Anterior cingulate cortex (tissue), 58 donors: ENCODE data around the gene ENHO.

Source experiments
- DNase-seq, 58 donors: peaks; one replicate each; lab custom pipeline; 2025; lab: John Stamatoyannopoulos, UW

The ENHO gene

DNA sequence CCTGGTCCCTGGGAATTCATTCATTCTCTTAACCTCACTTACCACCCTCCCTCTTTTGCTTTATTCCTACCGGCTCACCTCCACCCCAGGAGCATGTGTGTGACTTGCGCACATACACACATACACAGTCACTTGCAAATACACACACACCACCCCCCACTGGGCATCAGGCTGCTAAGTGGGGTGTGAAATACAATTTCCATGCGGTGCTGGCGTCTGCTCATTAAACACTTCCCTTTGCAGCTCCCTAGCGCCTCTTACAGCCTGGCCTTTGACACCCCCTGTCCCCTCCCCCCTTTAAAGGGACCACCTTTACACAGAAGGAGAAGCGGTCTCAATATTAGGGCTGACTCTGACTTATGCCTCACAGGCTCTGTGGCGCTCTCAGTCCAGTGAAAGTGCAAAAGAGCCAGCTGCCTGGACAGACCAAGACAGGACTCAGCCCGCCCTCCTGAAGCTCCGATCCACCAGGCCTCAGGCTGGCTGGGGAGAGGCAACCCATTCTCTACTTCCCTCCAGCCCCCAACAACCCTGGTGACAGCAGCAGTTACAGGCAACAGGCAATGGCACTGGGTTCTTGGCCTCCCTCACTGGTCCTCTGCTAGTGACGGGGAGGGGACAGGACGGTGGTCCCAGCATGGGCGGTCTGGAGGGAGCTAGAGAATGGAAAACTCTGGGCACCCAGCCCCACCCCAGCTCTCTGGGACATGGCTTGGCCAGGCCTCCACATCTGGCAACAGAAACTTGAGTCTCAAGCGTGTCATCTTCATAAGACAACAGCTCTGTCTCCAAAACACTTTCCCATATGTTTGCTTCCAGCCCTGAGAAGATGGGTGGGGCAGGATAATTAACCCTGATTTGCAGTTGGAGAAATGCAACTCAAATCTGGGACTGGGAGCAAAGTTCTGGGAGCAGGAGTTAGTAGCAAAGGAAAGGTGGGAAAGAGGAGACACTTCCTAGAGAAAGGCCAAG, 12.0 kb downstream of the ENHO start:
- peak in 1 of 58 donors; percentile 23 for DNase-seq

- no peak for DNase-seq
Observed at GRCh38 chr9:34508951-34509350, 13.8 kb downstream of the ENHO start.

GRCh38 chr9:34508463-34508862, 14.3 kb downstream of the ENHO start:
- DNase-seq: no peak

GRCh38 chr9:34507966-34508365, 14.8 kb downstream of the ENHO start:
- no peak for DNase-seq

GRCh38 chr9:34507556-34507955, 15.2 kb downstream of the ENHO start:
- DNase-seq: no peak

DNA sequence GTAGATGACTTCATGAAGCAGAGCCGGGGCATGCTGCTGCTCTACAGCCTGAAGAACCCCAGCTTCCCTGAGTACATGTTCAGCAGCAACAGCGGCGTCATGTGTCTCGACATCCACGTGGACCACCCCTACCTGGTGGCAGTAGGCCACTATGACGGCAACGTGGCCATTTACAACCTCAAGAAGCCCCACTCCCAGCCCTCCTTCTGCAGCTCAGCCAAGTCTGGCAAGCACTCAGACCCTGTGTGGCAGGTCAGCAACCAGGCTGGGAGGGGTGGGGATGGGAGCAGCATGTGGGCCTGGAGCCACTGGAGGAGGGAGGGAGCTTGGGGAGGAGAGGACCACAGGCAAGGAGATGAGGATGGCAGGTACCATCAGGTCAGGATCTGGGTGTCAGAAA, 16.2 kb downstream of the ENHO start:
- DNase-seq: peak in 2 of 58 donors; percentile 16 to 35

DNA sequence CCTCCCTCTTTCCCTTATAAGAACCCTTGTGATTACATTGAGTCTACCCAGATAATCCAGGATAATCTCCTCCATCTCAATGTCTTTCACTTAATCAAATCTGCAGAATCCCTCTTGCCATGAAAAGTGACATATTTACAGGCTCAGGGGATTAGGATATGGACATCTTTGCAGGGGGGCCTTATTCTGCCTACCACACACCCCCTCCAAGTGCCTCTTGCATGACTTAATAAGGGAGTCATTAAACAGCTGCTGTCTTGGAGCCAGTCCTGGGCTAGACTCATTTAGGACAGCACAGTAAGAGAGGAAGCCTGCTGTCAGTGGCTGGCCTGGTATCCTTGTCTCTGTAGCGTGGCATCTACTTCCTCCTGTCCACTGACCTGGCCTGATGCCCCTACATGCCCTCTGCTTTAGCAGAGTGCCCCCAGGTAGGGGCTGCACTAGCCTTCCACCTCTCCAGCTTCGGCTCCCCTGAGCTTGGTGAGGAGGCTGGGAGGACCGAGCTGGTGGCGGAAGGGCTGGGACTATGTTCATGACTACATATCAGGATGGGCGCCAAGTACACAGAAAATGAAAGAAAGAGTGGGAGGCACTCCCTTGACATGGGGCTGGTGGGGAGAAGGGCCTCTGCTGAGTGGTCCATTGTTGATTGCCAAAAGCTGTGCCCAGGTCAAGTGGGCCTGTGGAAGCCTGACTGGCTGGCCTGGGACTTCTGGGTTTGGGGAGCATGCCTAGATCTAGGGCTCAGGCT, 17.2 kb downstream of the ENHO start:
- DNase-seq: no peak

DNA sequence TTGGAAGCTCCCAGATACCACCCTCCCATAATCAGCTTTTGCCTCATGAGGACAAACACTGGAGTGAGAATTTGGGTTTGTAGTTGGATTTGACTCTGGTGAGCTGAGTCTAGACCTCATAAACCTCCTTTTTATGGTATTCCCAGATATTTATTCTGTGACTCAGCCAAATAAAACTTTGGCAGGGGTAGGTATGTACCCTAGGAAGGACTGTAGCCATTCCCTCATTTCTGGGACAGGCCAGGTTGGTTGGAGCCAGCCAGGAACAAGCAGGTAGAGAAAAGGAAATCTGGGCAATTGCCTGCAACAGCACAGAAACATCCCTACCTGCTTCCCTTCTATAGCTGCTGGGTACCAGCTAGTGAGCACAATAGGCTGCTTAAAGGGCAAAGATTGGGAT, 19.4 kb downstream of the ENHO start:
- DNase-seq: no peak

GRCh38 chr9:34502891-34503290, 19.9 kb downstream of the ENHO start:
- peak in 11 of 58 donors; percentile 10 to 75 (median 34) for DNase-seq

GRCh38 chr9:34502471-34502870, 20.3 kb downstream of the ENHO start:
- DNase-seq: peak in 5 of 58 donors; percentile 62 to 84 (median 71)

- peak; percentile 44 to 100 (median 96) for DNase-seq
Observed at GRCh38 chr9:34501889-34502425, 20.8 kb downstream of the ENHO start.

GRCh38 chr9:34501372-34501771, 21.4 kb downstream of the ENHO start:
- peak in 1 of 58 donors; percentile 62 for DNase-seq

GRCh38 chr9:34500623-34501267, 22.0 kb downstream of the ENHO start:
- peak in 52 of 58 donors; percentile 12 to 75 (median 36) for DNase-seq

GRCh38 chr9:34499076-34499475, 23.7 kb downstream of the ENHO start:
- DNase-seq: no peak

- DNase-seq: peak in 7 of 58 donors; percentile 16 to 43 (median 23)
Observed at GRCh38 chr9:34498553-34498952, 24.2 kb downstream of the ENHO start.

DNA sequence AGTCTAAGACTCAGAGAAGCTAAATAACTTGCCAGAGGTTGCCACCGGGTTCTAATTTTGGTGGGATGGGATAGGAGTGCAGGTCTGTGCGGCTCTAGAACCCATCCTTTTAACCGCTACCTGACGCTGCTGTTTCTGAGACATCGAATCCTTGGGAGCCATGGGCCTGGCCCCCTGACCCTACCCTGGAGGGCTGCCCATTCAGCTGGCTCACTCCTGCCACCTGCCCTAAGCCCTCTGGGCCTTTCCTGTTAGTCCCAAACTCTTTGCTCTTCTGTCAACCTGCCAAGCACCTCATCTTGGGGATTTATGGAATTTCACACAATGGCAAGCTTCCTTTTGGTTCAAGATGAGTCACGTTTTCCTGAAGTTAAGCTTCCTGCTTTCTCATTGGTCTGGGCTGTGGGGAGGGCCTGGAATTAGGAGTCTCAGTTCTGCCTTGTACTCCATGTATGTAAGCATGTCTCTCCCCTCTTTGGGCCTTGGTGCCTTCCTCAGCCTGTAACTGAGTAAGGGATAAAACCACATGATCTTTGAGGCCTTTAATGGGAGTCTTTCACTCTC, 26.6 kb downstream of the ENHO start:
- no peak for DNase-seq

DNA sequence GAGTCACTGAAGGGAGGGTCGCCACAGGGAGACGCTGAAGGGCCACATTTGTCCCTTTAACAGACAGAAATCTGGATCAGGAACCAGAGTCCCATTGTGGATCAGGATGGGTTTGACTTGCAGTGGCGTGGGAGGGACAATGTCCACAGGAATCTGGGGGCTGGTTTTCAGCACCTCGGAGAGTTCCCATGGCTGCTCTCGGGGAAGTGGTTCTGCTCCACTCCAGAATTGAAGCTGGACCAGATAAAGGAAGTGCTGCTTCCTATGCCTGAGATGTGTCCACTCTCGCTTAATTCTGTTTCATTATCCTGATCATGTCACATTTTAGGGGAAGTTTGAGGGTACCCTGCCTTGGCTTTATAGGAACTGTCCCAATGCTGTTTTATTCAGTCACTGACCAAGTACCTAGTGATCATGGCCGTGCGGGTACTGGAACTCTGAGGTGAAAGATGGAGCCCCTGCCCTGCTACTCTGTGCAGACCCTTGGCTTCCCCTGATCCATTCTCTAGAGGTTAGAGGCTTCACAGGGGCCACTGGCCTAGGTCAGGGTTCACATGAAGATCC, 28.7 kb downstream of the ENHO start:
- peak in 1 of 58 donors; percentile 24 for DNase-seq

- no peak for DNase-seq
Observed at GRCh38 chr9:34492051-34492450, 30.7 kb downstream of the ENHO start.

DNA sequence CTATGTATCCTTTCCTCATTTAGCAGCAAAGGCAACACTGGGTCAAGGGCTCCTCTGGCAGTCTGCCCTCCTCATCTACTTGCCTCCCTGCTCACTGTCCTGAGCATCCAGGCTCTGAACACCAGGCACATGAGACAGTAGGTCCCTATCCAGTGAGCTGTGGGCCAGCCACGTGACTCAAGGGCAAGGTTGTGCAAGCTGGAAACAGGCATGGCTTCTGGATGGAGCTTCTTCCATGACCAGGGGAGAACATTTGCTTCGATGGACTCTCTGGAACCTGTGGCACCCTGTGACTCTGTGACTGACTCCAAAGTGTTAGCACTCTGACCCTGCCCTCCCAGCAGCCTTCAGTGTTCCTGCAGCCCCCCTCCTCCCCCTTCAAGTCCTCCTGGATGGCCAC, 31.2 kb downstream of the ENHO start:
- no peak for DNase-seq

DNA sequence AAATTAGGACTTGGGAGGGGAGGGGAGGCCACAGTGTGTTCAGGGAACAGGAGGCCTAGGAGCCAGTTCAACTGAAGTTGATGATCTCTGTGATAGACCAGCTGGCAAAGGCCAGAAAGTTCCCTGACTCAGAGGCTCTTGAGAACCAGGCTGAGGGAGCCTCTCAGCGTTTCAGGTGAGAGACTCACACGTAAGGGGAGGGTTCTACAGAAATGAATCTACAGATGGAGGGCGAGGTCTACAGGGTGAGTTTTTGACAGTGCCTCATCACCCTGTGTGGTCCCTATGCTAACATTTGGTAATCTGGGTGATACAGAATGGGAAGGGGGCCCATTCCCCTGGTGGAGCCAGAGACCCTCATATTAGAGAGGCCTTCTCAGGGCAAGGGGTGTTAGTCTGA, 32.0 kb downstream of the ENHO start:
- DNase-seq: no peak
